OCI-LY7 (cell line): ENCODE data around the gene CMIP. TPM values are rescaled to one million over a fixed set of nuclear protein-coding genes. Genes with fewer than 3 reads are reported as not detected.

Experiments
- BruUV-seq: library from RNA; stranded (reverse); fragments of 400-500 nt; replicated peaks from 2 replicates; lab custom pipeline; 2021; lab: Mats Ljungman, UMichigan
- CTCF ChIA-PET: fragments of 300-600 bp; sonication (Branson Sonifier 250); formaldehyde crosslinking; loops from one replicate; lab custom pipeline; 2022; ENCODE audit warnings: antibody characterized with exemption; ENCODE audit not compliant: unreplicated experiment; lab: Charles Lee
- POLR2A ChIA-PET: fragments of 300-600 bp; sonication (Branson Sonifier 250); formaldehyde crosslinking; loops from one replicate; lab custom pipeline; 2022; ENCODE audit warnings: antibody characterized with exemption; lab: Charles Lee
- DNase-seq: peaks from one replicate; pipeline ENCODE4 v3.0.0-alpha.2; 2015; ENCODE audit warnings: low spot score
- H2AFZ ChIP-seq: fragments of 200-600 bp; sonication (generic), shearing (Covaris generic); 2 replicates; pipeline ENCODE4 v1.6.1; 2014; ENCODE audit warnings: mild to moderate bottlenecking, antibody characterized with exemption, low read length, moderate library complexity
- H3K27ac ChIP-seq: fragments of 200-600 bp; sonication (generic); 2 replicates; pipeline ENCODE4 v1.5.1; 2014; ENCODE audit warnings: mixed run types, low read depth, mild to moderate bottlenecking, moderate library complexity, low read length, inconsistent platforms; ENCODE audit not compliant: poor library complexity, severe bottlenecking
- H3K36me3 ChIP-seq: fragments of 200-600 bp; sonication (generic); 2 replicates; pipeline ENCODE4 v1.6.1; 2014; ENCODE audit warnings: mild to moderate bottlenecking, antibody characterized with exemption, low read length, moderate library complexity, mixed read lengths; ENCODE audit not compliant: insufficient read depth
- H3K4me1 ChIP-seq: fragments of 200-600 bp; sonication (generic); 2 replicates; pipeline ENCODE4 v1.5.1; 2014; ENCODE audit warnings: mild to moderate bottlenecking, low read length; ENCODE audit not compliant: insufficient read depth, poor library complexity, severe bottlenecking
- H3K4me2 ChIP-seq: fragments of 200-600 bp; sonication (generic); 2 replicates; pipeline ENCODE4 v1.6.1; 2014; ENCODE audit warnings: mild to moderate bottlenecking, low read length
- H3K4me3 ChIP-seq: fragments of 200-600 bp; sonication (generic); 2 replicates; pipeline ENCODE4 v1.5.1; 2014; ENCODE audit warnings: mild to moderate bottlenecking, low read depth, low read length; ENCODE audit not compliant: poor library complexity, severe bottlenecking
- H3K79me2 ChIP-seq: fragments of 200-600 bp; sonication (generic); 2 replicates; pipeline ENCODE4 v1.6.1; 2016; ENCODE audit warnings: low read depth, mild to moderate bottlenecking, low read length, moderate library complexity, mixed read lengths; ENCODE audit not compliant: insufficient read depth
- H3K9me2 ChIP-seq: fragments of 200-600 bp; sonication (generic); 2 replicates; pipeline ENCODE4 v1.6.1; 2016; ENCODE audit warnings: mild to moderate bottlenecking, low read length, mixed read lengths; ENCODE audit not compliant: insufficient read depth
- H3K9me3 ChIP-seq: fragments of 200-600 bp; sonication (generic); 2 replicates; pipeline ENCODE4 v1.6.1; 2014; ENCODE audit warnings: mild to moderate bottlenecking, mixed run types, low read length, mixed read lengths
- H4K20me1 ChIP-seq: fragments of 200-600 bp; sonication (generic); 2 replicates; pipeline ENCODE4 v1.6.1; 2014; ENCODE audit warnings: mild to moderate bottlenecking, antibody characterized with exemption, low read length, moderate library complexity, mixed read lengths; ENCODE audit not compliant: insufficient read depth
- EZH2phosphoT487 ChIP-seq: fragments of 200-600 bp; sonication (generic); IDR thresholded peaks from 2 replicates; pipeline ENCODE4 v1.6.1; 2018; ENCODE audit warnings: low read depth, borderline replicate concordance, mild to moderate bottlenecking, mixed run types, antibody characterized with exemption, low read length, moderate library complexity, mixed read lengths
- intact Hi-C: fragments of 100-400 bp; cut with micrococcal nuclease; formaldehyde crosslinking; loops from one replicate; pipeline ENCODE4 v1.10.0; 2022; ENCODE audit not compliant: unreplicated experiment
- total RNA-seq, 2 experiments: library from RNA; depleted of rRNA in 1 of 2; stranded (reverse); fragments of >200 nt in 1 of 2; shearing (Covaris generic) in 1 of 2; gene quantifications; 2 replicates each; pipeline ENCODE4 v1.2.3, GENCODE V29; 2014 to 2022
- TF ChIP-seq, protein P1 (sequence below): fragments of 200-600 bp; sonication (generic); conservative IDR thresholded peaks from 2 replicates; pipeline ENCODE4 v1.5.1; 2014; ENCODE audit warnings: mild to moderate bottlenecking, antibody characterized with exemption, low read length, moderate library complexity, mixed read lengths

The CMIP gene
- total RNA-seq, 2 experiments from 2014 or later: 15.4 to 70.3 TPM

DNA sequence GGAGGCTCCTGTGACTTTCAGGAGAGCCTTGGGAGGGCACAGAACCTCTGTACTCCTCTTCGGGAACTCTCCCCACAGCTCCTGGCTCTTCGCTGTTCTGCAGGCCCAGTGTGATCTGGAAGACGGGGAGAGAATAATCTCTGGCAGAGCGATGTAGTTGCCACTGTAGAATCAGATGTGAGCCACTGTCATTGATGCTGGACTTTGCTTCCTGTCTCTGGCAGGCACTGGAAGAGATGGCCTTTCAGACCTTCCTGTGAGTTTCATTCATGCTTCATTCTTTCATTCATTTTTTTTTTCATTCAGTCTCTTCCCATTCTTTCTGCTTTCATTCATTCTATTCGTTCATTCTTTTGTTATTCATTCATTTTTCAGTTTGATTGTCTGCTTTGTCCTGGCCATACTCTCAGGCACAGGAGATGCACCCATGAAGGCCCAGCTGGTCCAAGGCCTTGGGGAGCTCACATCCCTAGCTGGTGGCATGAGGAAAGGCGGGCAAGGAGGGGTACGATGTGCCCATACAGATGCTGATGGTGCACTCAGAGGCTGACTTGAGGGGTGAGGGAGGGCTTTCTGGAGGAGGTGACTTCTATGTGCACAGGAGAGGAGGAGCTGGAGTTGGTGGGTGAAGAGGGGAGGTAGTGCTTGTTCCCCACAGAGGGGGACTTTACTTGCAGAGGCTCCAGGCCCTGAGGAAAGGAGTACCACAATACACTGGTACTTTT is 44.2 kb downstream of the CMIP start:
- H3K9me2 ChIP-seq: no peaks in the 10 kb centered on the region
- H3K79me2 ChIP-seq: peaks cover 18% of the 10 kb centered on the region; the same call in 1 of the 2 replicates
- H3K36me3 ChIP-seq: no peaks in the 10 kb centered on the region
- H2AFZ ChIP-seq: no peak overlapping the region
- no TSS peak for BruUV-seq
- H3K4me2 ChIP-seq: no peak overlapping the region
- H3K27ac ChIP-seq: no peak overlapping the region
- H3K4me3 ChIP-seq: no peak overlapping the region
- H4K20me1 ChIP-seq: 0 out of 2 replicates have a peak, but pooled peaks cover 7% of the 10 kb centered on the region
- H3K9me3 ChIP-seq: no peaks in the 10 kb centered on the region
- POLR2A ChIA-PET: interaction anchor here (0.5 to 1.0 kb wide), 4 partner anchors 8 to 578 kb away, joined by 3 to 4 read pairs (median 3); no protein-coding TSS in a partner anchor
- TF ChIP-seq, protein P1, sequence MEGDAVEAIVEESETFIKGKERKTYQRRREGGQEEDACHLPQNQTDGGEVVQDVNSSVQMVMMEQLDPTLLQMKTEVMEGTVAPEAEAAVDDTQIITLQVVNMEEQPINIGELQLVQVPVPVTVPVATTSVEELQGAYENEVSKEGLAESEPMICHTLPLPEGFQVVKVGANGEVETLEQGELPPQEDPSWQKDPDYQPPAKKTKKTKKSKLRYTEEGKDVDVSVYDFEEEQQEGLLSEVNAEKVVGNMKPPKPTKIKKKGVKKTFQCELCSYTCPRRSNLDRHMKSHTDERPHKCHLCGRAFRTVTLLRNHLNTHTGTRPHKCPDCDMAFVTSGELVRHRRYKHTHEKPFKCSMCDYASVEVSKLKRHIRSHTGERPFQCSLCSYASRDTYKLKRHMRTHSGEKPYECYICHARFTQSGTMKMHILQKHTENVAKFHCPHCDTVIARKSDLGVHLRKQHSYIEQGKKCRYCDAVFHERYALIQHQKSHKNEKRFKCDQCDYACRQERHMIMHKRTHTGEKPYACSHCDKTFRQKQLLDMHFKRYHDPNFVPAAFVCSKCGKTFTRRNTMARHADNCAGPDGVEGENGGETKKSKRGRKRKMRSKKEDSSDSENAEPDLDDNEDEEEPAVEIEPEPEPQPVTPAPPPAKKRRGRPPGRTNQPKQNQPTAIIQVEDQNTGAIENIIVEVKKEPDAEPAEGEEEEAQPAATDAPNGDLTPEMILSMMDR: no peak
- no peak for TF ChIP-seq EZH2phosphoT487
- peaks cover 23% of the 10 kb centered on the region for H3K4me1 ChIP-seq
- intact Hi-C loops: no loop called here
- CTCF ChIA-PET: no interaction called here
- no peak for DNase-seq

DNA sequence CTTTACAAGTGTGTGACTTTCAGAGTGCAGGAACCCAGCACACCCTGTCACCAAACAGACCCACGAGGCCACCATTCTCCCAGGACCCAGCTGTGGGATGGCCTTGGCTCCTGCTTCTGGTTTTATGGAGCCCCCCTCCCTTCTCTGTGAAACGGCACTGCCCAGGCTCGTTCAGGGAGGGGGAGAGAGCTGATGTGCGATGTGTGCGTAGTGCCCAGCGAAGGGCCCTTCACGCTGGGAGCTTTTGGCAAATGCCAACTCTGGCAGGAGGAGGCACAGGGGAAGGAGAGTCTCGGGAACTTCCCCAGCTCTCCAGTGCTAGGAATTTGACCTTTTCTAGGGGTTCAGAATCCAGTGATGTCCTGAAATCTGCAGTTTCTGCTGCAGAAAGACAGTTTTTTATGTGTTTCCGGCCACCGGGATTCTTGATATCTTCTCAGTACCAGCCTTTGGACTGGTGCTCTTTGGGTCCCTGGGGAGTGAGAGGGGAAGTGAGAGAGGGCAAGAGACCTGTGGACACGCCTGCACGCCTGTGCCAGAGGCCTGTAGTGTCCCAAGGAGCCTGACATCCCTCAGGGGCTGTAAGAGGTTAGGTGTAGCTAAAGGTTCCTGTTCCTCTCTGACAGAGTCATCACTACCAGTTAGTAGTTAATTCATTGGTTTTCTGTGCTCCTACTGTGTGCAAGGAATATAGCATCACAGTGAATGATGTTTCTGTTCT is 45.1 kb downstream of the CMIP start:
- Histone ChIP-seq H3K79me2 (peaks cover 15% of the 10 kb centered on the region; the same call in 1 of the 2 replicates), H3K4me1 (peaks cover 23% of the 10 kb centered on the region), H3K27ac (peak overlapping the region; percentile 0), H3K4me2 (peak overlapping the region; percentile 17), H3K36me3 (no peaks in the 10 kb centered on the region), H2AFZ (no peak overlapping the region), H4K20me1 (peaks cover 7% of the 10 kb centered on the region; the same call in 1 of the 2 replicates), H3K4me3 (no peak overlapping the region), H3K9me3 (no peaks in the 10 kb centered on the region), H3K9me2 (no peaks in the 10 kb centered on the region)
- TF ChIP-seq, protein P1: no peak
- no peak for TF ChIP-seq EZH2phosphoT487
- CTCF ChIA-PET: no interaction called here
- POLR2A ChIA-PET: interaction anchor here (0.5 to 1.4 kb wide), 5 partner anchors 8 to 579 kb away, joined by 3 to 4 read pairs (median 3); no protein-coding TSS in a partner anchor
- intact Hi-C loops: no loop called here
- peak; percentile 61 for DNase-seq
- BruUV-seq: no TSS peak
